ENCODE measurements around the gene JAG2. TPM values are rescaled to one million over a fixed set of nuclear protein-coding genes. Genes with fewer than 3 reads are reported as not detected.
A peak's percentile ranks its signal among the peaks of the same experiment; 100 is the strongest.

The JAG2 gene
- total and polyA plus RNA-seq, 8 donors = 10.1 to 34.2 (median 14.6) TPM

DNA sequence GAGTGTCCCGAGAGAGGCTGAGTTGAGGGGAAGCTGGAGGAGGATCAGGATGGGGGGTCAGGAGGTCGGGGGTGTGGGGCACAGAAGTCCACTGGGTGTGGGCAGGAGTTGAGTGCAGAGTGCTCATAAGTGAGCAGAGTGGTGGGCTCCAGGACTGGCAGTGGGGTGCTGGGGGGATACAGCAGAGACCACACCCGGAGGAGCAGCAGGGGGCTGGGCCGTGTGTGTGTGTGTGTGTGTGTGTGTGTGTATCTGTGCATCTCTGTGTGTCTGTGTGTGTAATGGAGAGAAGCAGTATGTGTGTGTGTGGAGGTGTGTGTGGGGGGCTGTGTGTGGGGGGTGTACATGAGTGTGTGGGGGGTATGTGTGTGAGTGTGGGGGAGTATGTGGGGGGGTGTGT, 17.4 kb upstream of the JAG2 start:
- TF ChIP-seq, protein P1, sequence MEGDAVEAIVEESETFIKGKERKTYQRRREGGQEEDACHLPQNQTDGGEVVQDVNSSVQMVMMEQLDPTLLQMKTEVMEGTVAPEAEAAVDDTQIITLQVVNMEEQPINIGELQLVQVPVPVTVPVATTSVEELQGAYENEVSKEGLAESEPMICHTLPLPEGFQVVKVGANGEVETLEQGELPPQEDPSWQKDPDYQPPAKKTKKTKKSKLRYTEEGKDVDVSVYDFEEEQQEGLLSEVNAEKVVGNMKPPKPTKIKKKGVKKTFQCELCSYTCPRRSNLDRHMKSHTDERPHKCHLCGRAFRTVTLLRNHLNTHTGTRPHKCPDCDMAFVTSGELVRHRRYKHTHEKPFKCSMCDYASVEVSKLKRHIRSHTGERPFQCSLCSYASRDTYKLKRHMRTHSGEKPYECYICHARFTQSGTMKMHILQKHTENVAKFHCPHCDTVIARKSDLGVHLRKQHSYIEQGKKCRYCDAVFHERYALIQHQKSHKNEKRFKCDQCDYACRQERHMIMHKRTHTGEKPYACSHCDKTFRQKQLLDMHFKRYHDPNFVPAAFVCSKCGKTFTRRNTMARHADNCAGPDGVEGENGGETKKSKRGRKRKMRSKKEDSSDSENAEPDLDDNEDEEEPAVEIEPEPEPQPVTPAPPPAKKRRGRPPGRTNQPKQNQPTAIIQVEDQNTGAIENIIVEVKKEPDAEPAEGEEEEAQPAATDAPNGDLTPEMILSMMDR (IDR thresholded peaks at IDR 0.05) = no peak
- peaks cover 0 to 12% of the 10 kb centered on the region in 2 donors for H3K27me3 ChIP-seq
- H3K4me3 ChIP-seq = no peak overlapping the region
- intact Hi-C loops (cut with DNase I) = no loop called here
- peaks cover 0 to 4% of the 10 kb centered on the region in 2 donors for H3K9me3 ChIP-seq
- ATAC-seq = no peak
- no peak for DNase-seq
- H3K27ac ChIP-seq = no peak overlapping the region
- peaks cover 0 to 12% of the 10 kb centered on the region in 2 donors for H3K4me1 ChIP-seq
- no peaks in the 10 kb centered on the region for H3K36me3 ChIP-seq

DNA sequence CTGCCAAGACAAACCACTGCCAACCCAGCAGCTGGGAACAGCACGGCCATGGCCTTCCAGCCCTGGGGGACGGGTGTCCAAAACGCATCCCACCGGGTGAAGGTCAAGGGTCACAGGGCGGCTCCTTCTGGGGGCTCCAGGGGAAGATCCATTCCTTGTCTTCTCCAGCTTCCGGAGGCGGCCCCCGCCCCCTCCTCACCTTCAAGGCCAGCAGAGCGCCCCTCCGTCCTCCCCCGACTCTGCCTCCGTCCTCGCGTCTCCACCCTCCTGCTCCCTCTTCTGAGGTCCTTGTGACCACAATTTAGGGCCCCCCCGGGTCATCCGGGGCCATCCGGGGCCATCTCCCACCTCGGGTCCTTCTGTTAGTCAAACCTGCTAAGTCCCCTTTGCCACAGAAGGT, 16.4 kb upstream of the JAG2 start:
- peaks cover 0 to 10% of the 10 kb centered on the region in 2 donors for H3K27me3 ChIP-seq
- H3K27ac ChIP-seq = no peak overlapping the region
- ATAC-seq (no peak), DNase-seq (no peak)
- peaks cover 6 to 19% of the 10 kb centered on the region in 2 donors for H3K4me1 ChIP-seq
- H3K36me3 ChIP-seq = no peaks in the 10 kb centered on the region
- intact Hi-C loops (cut with DNase I) = no loop called here
- TF ChIP-seq, protein P1 (IDR thresholded peaks at IDR 0.05) = no peak
- no peak overlapping the region for H3K4me3 ChIP-seq
- peaks cover 0 to 4% of the 10 kb centered on the region in 2 donors for H3K9me3 ChIP-seq

DNA sequence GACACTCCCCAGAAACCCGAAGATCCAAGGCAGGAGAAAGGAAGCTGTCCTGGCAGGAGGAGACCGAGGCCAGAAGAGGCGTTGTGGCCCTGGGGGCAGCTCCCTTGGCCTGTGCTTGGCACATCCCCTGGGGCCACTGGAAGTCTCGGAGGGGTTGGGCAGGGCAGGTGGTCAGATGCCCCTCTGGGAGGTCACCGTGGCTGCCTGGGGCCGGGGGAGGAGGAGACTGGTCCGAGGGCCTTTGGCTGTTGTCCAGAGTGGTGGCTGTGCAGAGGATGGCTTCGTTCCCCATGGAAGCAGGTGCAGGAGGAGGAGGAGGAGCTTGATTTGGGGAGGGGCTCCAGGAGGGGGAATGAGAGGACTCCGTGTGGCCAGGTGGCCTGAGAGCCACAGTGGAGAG, 15.9 kb upstream of the JAG2 start:
- ATAC-seq (no peak), DNase-seq (no peak)
- H3K36me3 ChIP-seq = no peaks in the 10 kb centered on the region
- peaks cover 0 to 4% of the 10 kb centered on the region in 2 donors for H3K9me3 ChIP-seq
- no peak overlapping the region for H3K4me3 ChIP-seq
- peaks cover 7 to 23% of the 10 kb centered on the region in 2 donors for H3K4me1 ChIP-seq
- H3K27me3 ChIP-seq = peaks cover 0 to 10% of the 10 kb centered on the region in 2 donors
- intact Hi-C loops (cut with DNase I) = no loop called here
- TF ChIP-seq, protein P1 (IDR thresholded peaks at IDR 0.05) = no peak
- H3K27ac ChIP-seq = no peak overlapping the region

DNA sequence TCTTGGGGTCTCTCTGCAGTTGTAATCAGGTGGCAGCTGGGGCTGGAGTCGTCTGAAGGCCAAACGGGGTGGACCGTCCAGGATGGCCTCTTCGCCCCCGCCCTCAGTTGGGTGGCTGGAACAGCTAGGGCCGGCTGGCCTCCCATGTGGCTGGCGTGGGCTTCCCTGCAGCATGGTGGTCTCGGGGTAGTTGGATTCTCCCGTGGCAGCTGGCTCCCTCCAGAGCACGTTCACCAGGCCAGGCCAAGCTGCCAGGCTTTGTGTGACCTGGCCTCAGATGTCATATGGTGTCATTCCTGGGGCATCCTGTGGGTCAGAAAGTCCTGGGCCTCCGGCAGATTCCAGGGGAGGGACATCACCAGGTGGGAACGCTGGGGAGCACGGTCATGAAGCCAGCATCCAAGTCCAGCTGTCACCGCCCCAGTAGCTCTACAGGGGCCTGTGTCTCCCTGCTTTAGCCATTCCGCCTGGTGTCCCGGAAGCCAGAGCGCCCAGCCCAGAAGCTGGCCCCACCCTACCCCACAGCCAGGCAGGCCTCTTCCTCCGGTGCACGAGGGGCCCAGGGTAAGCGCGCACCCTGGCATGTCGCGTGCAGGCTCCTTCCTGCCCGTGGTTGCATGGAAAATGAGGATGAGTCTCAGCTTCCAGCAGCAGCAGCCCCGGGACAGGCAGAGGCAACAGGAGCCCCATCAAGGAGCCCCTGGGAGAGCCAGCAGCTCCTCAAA, 13.9 kb upstream of the JAG2 start:
- intact Hi-C loops (cut with DNase I) = no loop called here
- no peaks in the 10 kb centered on the region for H3K9me3 ChIP-seq
- H3K27me3 ChIP-seq = peaks cover 0 to 10% of the 10 kb centered on the region in 2 donors
- ATAC-seq (no peak), DNase-seq (no peak)
- no peaks in the 10 kb centered on the region for H3K36me3 ChIP-seq
- no peak overlapping the region for H3K4me3 ChIP-seq
- H3K27ac ChIP-seq = peak overlapping the region in 1 of 2 donors; percentile 38
- H3K4me1 ChIP-seq = peaks cover 7 to 23% of the 10 kb centered on the region in 2 donors
- TF ChIP-seq, protein P1 (IDR thresholded peaks at IDR 0.05) = no peak

DNA sequence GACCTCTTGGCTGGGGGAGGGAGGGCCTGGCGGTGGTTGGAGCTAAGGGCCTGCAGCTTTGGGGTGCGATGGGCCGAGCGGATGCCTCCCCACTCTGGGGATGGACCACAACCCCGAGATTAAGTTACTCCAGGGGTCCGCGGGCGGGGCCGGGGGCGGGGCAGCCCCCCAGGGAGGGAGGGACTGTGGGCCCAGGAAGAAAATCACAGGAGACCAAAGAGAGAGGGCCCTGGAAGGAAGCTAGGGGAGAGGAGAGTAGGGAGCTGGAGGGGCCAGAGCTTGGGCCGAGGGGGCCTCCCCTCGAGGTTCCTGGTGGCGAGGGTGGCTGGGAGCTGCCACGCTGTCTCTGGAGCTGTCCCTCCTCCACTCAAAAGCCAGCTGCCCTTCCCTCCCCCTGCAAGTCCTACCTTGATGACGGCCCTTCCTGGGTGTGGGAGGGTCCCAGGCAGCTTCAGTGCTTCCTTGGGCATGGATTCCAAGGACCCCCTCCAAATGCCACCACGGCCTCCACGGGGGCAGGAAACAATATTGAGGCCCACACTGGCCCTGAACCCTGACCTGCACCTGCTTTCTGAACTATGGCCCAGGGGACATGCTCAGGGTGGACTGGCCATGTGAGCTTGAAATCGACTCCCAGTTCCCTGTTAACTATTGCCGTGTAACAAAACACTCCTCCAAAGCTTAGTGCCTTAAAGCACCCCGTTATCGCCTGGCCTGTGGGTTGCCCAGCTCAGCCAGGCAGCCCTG, 13.1 kb upstream of the JAG2 start:
- Histone ChIP-seq H3K27me3 (peaks cover 0 to 10% of the 10 kb centered on the region in 2 donors), H3K27ac (peak overlapping the region; percentile 38 to 44), H3K4me3 (peak overlapping the region in 1 of 2 donors; percentile 56), H3K9me3 (no peaks in the 10 kb centered on the region), H3K4me1 (peaks cover 7 to 23% of the 10 kb centered on the region in 2 donors), H3K36me3 (no peaks in the 10 kb centered on the region)
- TF ChIP-seq, protein P1 (IDR thresholded peaks at IDR 0.05) = no peak
- ATAC-seq (no peak), DNase-seq (no peak)
- intact Hi-C loops (cut with DNase I) = no loop called here
